ENCODE measurements around the gene BMP2K. TPM values are rescaled to one million over a fixed set of nuclear protein-coding genes. Genes with fewer than 3 reads are reported as not detected.
"Not testable (repeated sequence)": the region's sequence is repeated elsewhere in the genome, so short reads cannot be mapped to it uniquely, and the experiment has no call there.

BMP2K gene
- total RNA-seq, 1 donor from 2014 or later, result 37.6 TPM

- no peak for DNase-seq (ENCODE audit: low spot score)
- intact Hi-C loops (cut with DNase I), result no loop called here
Measured at GRCh38 chr4:78781924-78782323, 5.8 kb downstream of the BMP2K start.

- DNase-seq (ENCODE audit: low spot score), result no peak
- intact Hi-C loops (cut with DNase I), result no loop called here
Measured at GRCh38 chr4:78784236-78784865, 8.2 kb downstream of the BMP2K start.

DNA sequence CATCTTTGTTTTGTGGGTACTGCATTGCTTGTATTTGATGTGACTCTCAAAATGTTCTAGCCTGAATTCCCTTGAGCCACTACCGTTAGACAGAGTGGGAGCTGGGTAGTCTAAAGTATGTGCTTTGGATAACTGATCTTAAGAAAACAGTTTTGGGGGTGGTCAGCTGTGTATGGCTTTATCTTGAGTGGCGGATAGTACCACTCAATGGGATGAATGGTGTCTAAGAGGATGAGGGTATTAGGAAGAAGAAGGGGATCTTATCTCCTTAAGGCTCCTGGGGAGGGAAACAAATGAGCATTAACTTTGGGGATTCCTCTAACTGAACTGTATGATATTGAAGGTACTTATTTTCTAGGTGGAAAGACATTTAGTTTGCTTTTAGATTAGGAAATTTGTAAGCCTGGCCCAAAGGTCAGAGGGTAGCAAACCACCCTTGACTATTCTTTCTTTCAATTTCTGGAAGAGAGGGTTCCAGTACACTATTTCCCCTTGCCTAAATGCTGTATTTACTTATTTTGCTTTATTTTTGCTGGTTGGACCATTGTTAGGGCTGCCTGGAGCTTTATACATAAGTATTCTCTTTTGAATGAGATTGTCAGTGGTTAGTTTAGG is 11.3 kb downstream of the BMP2K start:
- DNase-seq (ENCODE audit: low spot score), result no peak
- intact Hi-C loops (cut with DNase I), result no loop called here

GRCh38 chr4:78788007-78788889 is 12.1 kb downstream of the BMP2K start:
- intact Hi-C loops (cut with DNase I), result no loop called here
- DNase-seq (ENCODE audit: low spot score), result no peak

- intact Hi-C loops (cut with DNase I); DNase-seq (ENCODE audit: low spot score): not testable (repeated sequence)
Measured at GRCh38 chr4:78795594-78796416, 19.7 kb downstream of the BMP2K start.

GRCh38 chr4:78796526-78796925 is 20.4 kb downstream of the BMP2K start:
- DNase-seq (ENCODE audit: low spot score), result no peak
- intact Hi-C loops (cut with DNase I), result no loop called here

DNA sequence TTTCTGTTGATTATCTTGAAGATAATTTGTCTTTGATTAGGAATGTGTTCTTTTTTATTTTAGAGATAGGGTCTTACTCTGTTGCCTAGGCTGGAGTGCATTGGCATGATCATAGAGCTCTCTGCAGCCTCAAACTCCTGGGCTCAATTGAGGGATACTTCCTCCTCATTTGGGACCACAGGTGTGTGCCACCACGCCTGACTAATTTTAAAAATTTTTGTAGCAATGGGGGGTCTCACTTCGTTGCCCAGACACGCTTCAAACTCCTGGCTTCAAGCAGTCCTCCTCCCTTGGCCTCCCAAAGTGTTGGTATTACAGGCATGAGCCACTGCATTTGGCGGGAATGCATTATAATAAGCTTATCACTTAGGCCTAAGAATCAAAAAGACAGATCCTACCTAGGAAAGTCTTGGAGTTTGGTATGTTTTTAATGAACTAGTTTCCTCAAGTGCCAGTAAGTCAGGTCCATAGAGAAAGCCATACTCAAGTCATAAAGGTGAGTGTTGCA is 21.7 kb downstream of the BMP2K start:
- intact Hi-C loops (cut with DNase I), result no loop called here
- DNase-seq (ENCODE audit: low spot score), result no peak

DNA sequence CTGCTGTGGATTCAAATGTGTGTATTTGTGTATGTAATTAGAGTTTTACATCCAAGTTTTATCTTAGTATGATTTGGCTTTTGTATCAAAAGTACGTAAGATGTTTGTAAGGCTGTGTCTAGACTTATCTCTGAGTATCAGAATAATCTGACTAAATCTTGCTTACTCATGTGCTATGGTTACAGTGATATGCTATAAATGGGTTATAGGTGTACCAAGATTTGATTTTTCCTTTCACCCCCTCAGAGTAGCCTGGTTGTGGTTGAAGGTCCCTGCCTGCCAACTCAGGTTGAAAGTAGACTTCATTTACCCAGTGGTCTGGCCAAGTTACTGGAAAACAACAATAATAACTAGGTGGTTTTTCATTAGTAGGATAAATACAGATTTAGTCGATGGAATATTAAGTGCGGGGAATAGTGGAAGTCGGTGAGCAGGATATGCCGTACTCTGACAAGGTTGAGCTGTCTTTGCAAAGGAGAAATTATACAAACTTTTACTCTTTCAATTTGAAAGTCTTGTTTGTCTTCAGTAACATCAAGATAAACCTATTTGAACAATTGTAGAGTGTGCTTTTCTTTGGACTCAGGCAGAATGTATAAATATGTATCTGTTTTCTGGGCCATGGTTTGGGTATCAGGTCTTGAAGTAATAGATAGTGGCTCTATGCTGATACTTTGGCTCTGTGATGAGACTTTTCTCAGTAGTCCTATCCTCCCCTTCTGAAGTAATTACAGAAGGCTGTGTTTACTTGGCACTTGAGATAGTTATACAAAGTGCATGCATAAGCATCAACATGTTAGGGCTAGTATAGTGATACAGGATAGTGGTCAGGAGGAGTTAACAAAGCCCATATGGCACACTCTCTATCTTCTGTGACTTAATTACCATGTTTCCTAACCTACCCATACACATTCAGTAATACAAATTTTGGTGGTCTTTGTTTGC is 23.7 kb downstream of the BMP2K start:
- intact Hi-C loops (cut with DNase I), result no loop called here
- DNase-seq (ENCODE audit: low spot score), result no peak

DNA sequence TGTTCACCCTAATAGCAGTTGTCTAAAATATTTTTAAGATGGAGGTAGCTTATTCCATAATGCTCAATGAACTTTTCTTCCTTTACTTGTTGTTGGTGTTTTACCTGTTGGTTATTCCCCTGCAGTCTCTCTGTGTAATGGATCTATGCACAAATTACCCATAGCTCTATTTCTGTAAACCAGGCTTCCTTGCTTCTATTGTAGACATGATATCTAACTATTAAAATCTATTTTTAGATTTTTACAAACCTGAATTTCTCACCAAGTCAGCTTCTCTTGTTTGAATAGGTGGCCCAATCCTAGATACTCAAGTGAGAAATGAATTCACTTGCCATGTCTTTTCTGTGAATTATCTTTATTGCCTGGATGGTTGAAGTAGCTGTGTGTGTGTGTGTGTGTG is 24.8 kb downstream of the BMP2K start:
- intact Hi-C loops (cut with DNase I), result no loop called here
- no peak for DNase-seq (ENCODE audit: low spot score)

- no peak for DNase-seq (ENCODE audit: low spot score)
- intact Hi-C loops (cut with DNase I), result no loop called here
Measured at GRCh38 chr4:78803983-78804382, 27.8 kb downstream of the BMP2K start.

GRCh38 chr4:78806943-78807460 is 30.9 kb downstream of the BMP2K start:
- intact Hi-C loops (cut with DNase I), result no loop called here
- no peak for DNase-seq (ENCODE audit: low spot score)

DNA sequence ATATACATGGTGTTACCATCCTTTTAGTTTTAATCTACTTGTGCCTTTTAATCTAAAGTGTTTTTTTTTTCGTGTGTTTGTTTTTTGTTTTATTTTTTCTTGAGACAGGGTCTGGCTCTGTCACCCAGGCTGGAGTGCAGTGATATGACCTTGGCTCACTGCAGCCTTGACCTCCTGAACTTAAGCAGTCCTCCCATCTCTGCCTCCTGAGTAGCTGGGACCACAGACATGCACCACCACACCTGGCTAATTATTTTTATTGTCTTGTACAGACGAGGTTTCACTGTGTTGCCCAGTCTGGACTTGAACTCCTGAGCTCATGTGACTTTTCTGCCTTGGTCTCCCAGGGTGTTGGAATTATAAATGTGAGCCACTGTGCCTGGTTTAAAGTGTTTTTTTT is 33.1 kb downstream of the BMP2K start:
- intact Hi-C loops (cut with DNase I), result no loop called here
- no peak for DNase-seq (ENCODE audit: low spot score)

DNA sequence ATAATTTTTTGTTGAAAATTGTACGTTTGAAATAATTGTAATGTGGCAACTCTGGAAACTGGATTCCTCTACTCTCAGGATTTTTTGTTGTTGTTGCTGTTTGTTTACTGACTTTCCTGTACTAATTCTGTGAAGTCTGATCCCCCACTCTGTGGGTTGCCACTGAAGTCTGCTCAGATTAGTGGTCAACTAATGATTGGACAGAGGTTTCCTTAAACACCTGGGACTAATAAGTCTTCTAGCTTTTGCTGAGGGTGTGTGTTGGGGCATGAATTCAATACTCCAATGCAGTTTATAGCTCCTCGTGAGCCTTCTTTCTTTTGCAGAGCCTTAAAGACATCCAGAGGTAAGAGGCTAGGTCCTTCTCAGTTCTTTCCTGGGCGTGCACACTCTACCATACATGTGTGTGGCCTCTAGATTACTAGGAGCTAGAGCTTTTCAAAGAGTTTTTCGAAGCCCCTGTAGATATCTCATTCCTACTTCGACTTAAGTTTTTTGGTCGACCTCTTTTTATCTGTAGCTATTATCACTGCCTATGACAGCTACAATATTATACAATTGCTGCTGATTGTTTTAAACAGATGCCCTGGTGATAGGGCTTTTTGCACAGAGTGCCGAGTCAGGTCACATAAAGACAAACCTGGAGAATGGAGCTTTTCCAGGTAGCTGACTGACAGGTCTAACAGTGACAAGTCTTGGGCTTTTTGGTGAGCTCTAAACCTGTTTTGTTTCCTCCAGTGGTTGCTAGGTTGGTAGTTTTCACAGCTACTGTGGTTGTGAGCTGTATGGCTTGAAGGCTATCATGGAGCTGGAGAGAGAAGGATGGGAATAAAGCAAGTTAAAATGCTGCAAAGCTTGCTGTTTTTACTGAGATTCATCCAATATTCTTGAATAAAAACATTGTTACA is 34.0 kb downstream of the BMP2K start:
- intact Hi-C loops (cut with DNase I), result no loop called here

DNA sequence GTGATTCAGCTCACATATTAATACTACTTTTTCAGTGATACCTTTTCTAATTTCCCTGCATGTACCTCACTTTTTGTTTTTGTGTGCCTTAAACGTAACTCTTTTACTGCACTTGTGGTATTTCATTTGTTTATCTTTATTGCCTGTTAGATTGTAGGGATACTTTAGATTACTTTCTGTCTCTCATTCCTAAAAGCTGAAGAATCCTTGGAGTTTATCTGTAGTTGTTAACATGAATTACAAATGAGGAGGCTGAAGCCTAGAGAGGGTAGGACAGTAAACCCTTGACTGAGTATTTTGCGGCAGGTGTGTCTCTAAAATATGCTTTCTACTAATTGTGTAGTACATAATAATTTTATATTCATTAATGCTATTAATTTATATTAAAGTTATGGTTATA is 34.9 kb downstream of the BMP2K start:
- DNase-seq (ENCODE audit: low spot score), result no peak
- intact Hi-C loops (cut with DNase I), result no loop called here

More for the DNA sequence above, 34.0 kb downstream of the BMP2K start:
- no peak for DNase-seq (ENCODE audit: low spot score)

DNA sequence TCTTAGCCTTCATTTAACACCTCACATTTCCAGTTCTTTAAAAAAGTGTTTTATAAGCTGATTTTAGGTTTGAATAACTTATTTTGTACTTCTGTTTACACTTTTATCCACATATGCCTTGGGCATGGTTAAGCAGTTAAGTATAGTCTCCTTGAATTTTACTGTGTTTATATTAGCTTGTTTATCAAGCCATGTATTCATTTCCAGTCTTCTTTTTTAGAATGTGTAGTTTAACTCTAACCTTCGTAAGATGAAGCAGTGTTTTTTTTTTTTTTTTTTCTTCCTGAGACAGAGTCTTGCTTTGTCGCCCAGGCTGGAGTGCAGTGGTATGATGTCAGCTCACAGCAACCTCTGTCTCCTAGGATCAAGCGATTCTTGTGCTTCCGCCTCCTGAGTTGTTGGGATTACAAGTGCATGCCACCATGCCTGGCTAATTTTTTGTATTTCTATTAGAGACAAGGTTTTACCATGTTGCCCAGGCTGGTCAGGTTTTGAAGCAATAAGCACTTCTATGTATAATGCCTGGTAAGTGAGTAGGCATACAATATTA is 42.5 kb downstream of the BMP2K start:
- intact Hi-C loops (cut with DNase I), result no loop called here
- no peak for DNase-seq (ENCODE audit: low spot score)

- DNase-seq (ENCODE audit: low spot score), result no peak
- intact Hi-C loops (cut with DNase I), result no loop called here
Measured at GRCh38 chr4:78824001-78824400, 47.9 kb downstream of the BMP2K start.

DNA sequence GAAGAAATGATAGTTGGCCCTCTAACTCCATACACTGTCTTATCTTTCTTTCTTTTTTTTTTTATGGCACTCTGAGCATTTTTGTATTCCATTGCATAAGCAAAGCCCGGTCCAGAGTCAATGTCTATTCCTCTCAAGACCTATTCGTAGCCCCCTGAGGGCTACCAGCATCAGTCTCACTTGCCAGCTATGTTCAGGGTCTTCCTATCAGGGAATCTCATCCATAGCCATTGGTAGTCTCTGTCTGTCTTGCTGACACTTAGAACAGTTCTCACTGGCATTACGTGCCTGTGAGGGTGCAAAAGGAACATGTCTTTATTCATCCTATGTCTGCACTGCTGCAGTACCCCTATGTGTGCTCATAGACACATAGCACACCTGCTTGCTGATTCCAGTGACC is 51.0 kb downstream of the BMP2K start:
- DNase-seq (ENCODE audit: low spot score), result no peak
- intact Hi-C loops (cut with DNase I), result no loop called here
